ENCODE data around the gene OLIG2.

OLIG2 gene

DNA sequence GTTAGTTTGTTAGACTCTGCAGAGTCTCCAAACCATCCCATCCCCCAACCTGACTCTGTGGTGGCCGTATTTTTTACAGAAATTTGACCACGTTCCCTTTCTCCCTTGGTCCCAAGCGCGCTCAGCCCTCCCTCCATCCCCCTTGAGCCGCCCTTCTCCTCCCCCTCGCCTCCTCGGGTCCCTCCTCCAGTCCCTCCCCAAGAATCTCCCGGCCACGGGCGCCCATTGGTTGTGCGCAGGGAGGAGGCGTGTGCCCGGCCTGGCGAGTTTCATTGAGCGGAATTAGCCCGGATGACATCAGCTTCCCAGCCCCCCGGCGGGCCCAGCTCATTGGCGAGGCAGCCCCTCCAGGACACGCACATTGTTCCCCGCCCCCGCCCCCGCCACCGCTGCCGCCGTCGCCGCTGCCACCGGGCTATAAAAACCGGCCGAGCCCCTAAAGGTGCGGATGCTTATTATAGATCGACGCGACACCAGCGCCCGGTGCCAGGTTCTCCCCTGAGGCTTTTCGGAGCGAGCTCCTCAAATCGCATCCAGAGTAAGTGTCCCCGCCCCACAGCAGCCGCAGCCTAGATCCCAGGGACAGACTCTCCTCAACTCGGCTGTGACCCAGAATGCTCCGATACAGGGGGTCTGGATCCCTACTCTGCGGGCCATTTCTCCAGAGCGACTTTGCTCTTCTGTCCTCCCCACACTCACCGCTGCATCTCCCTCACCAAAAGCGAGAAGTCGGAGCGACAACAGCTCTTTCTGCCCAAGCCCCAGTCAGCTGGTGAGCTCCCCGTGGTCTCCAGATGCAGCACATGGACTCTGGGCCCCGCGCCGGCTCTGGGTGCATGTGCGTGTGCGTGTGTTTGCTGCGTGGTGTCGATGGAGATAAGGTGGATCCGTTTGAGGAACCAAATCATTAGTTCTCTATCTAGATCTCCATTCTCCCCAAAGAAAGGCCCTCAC is at the start of gene OLIG2:
Gene OLIG2, plus strand, starts transcription at position 447 of the 954 bp plus-strand sequence. CDS start 928 bp downstream, outside the sequence.
- peak; percentile 14 for DNase-seq (ENCODE audit: extremely low spot score)
- CTCF ChIA-PET = no interaction called here
- POLR2A ChIA-PET = no interaction called here
- TF ChIP-seq CTCF (IDR thresholded peaks at IDR 0.05; ENCODE audit: control extremely low read depth, extremely low read depth, low read depth, missing control alignments) = no peak

DNA sequence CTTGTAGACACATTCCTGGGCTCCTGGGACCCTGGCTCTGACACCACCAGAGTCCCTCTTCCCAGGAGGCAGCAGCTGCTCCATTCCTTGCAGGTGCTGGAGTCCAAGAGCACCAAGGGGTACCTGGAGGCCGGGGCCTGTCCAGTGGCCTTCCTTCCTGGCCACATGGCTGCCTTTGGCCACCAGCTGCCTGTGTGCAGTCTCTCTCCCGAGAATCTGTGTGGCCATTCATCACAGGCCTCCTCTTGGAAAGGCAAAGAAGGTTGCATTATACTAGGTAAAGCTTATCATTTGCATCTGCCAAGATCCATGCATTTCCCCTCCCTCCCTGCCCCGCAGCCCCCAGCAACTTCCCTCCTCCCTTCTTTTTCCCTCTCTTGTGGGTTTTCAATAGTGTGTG is 48.9 kb upstream of the OLIG2 start:
- ChIA-PET CTCF (interaction anchor here (0.8 to 1.2 kb wide), 2 partner anchors 12 to 40 kb away, joined by 3 read pairs; no protein-coding TSS in a partner anchor), POLR2A (interaction anchor here (0.6 kb wide), 1 partner anchor 41 kb away, joined by 5 read pairs; no protein-coding TSS in a partner anchor)
- no peak for DNase-seq (ENCODE audit: extremely low spot score)
- TF ChIP-seq CTCF (IDR thresholded peaks at IDR 0.05; ENCODE audit: control extremely low read depth, extremely low read depth, low read depth, missing control alignments) = no peak

- ChIA-PET CTCF (interaction anchor here (0.8 to 1.2 kb wide), 2 partner anchors 12 to 40 kb away, joined by 3 read pairs; no protein-coding TSS in a partner anchor), POLR2A (interaction anchor here (0.6 kb wide), 1 partner anchor 42 kb away, joined by 5 read pairs; no protein-coding TSS in a partner anchor)
- no peak for TF ChIP-seq CTCF (IDR thresholded peaks at IDR 0.05; ENCODE audit: control extremely low read depth, extremely low read depth, low read depth, missing control alignments)
- DNase-seq (ENCODE audit: extremely low spot score) = no peak
These were observed 48.5 kb upstream of the OLIG2 start for GRCh38 chr21:32977216-32977615.

- CTCF ChIA-PET = no interaction called here
- DNase-seq (ENCODE audit: extremely low spot score) = no peak
- TF ChIP-seq CTCF (IDR thresholded peaks at IDR 0.05; ENCODE audit: control extremely low read depth, extremely low read depth, low read depth, missing control alignments) = no peak
- POLR2A ChIA-PET = no interaction called here
These were observed 47.1 kb upstream of the OLIG2 start for GRCh38 chr21:32978331-32979270.

DNA sequence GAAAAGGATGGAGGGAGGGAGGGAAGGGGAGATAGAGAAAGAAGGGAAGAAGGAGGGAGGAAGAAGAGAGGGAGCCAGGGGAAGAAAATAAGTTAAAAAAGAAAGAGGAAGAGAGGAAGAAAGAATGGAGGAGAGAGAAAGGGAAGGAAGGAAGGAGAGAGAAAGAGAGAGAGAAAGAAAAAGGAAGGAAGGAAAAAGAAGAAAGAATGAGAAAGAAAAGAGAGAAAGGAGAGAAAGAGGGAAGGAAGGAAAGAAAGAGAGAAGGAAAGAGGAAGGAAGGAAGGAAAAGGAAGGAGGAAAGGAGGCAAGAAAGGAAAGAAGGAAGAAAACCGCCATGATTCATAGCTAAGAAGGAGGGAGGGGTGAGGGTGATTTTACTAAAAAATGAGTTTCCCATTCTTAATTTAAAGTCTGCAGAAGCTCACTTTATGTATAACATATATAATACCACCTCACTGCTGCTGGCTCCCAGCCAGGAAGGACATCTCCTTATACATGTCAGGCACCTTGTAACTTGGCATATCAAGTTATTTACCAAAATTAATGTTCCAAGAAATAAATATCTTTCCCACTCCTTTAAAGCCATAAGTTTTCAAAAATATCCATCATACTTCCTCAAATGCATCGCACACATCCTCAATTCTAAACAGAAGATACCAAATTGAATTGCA is 46.0 kb upstream of the OLIG2 start:
- POLR2A ChIA-PET = no interaction called here
- no peak for DNase-seq (ENCODE audit: extremely low spot score)
- CTCF ChIA-PET = interaction anchor here (1.5 kb wide), 1 partner anchor 9 kb away, joined by 3 read pairs; no protein-coding TSS in a partner anchor

More for the DNA sequence above, 46.0 kb upstream of the OLIG2 start:
- TF ChIP-seq CTCF (IDR thresholded peaks at IDR 0.05; ENCODE audit: control extremely low read depth, extremely low read depth, low read depth, missing control alignments) = no peak

Measured in GM10248 (cell line).